Vagina (tissue), 2 donors: ENCODE measurements around the gene NARS2. TPM values are rescaled to one million over a fixed set of nuclear protein-coding genes. Genes with fewer than 3 reads are reported as not detected.

Source experiments
- DNase-seq, 2 donors: peaks; one replicate each; pipeline ENCODE4 v3.0.0-alpha.2; 2017; ENCODE audit errors: extremely low spot score in 2 of 2
- H3K27ac ChIP-seq: fragments of 200-600 bp; sonication (generic); one replicate; pipeline ENCODE4 v1.5.1; 2019
- H3K27me3 ChIP-seq: fragments of 200-600 bp; sonication (generic); one replicate; pipeline ENCODE4 v1.5.1; 2019
- H3K36me3 ChIP-seq, 2 donors: fragments of 200-600 bp; sonication (generic); one replicate each; pipeline ENCODE4 v1.5.1; 2017 to 2019
- H3K4me1 ChIP-seq: fragments of 200-600 bp; sonication (generic); one replicate; pipeline ENCODE4 v1.5.1; 2019
- H3K4me3 ChIP-seq, 2 donors: fragments of 200-600 bp; sonication (generic); 1 replicate in 1 of 2; 2 replicates in 1 of 2; pipeline ENCODE4 v1.5.1; 2016 to 2019
- H3K9me3 ChIP-seq: fragments of 200-600 bp; sonication (generic); one replicate; pipeline ENCODE4 v1.5.1; 2019
- CTCF ChIP-seq, 3 experiments: fragments of 450-650 bp in 2 of 3; fragments of 200-600 bp in 1 of 3; sonication (generic) in 1 of 3; IDR thresholded peaks; one replicate each; pipeline ENCODE4 v1.5.1; 2017 to 2019; ENCODE audit warnings: antibody characterized with exemption in 3 of 3, mild to moderate bottlenecking in 2 of 3, moderate library complexity in 2 of 3
- POLR2A ChIP-seq, 2 donors: fragments of 450-650 bp; IDR thresholded peaks; one replicate each; pipeline ENCODE4 v1.6.1; 2017; ENCODE audit warnings: antibody characterized with exemption in 2 of 2, mild to moderate bottlenecking in 2 of 2, moderate library complexity in 2 of 2
- POLR2AphosphoS5 ChIP-seq, 2 donors: sonication (generic); formaldehyde crosslinking; IDR thresholded peaks; one replicate each; pipeline ENCODE4 v1.9.0; 2017; ENCODE audit warnings: antibody characterized with exemption in 2 of 2, mild to moderate bottlenecking in 2 of 2, low read depth in 1 of 2; ENCODE audit not compliant: insufficient read depth in 1 of 2
- intact Hi-C: fragments of 100-400 bp; cut with DNase I; formaldehyde crosslinking; loops from one replicate; pipeline ENCODE4 v1.15.1; 2023
- total RNA-seq: library from RNA; depleted of rRNA; stranded (reverse); fragments of >200 nt; gene quantifications from one replicate; pipeline ENCODE4 v1.2.3, GENCODE V29; 2016

The NARS2 gene
- total RNA-seq, 1 donor from 2014 or later = 13.5 TPM

GRCh38 chr11:78542007-78542406, 32.7 kb downstream of the NARS2 start:
- no peaks in the 10 kb centered on the region for H3K36me3 ChIP-seq
- H3K4me1 ChIP-seq = no peaks in the 10 kb centered on the region
- DNase-seq = no peak
- H3K9me3 ChIP-seq = no peaks in the 10 kb centered on the region
- no peak for TF ChIP-seq CTCF (IDR thresholded peaks at IDR 0.05)
- TF ChIP-seq POLR2A (IDR thresholded peaks at IDR 0.05) = no peak
- no peak for TF ChIP-seq POLR2AphosphoS5 (IDR thresholded peaks at IDR 0.05; ENCODE audit: insufficient read depth in 1 of 2, low read depth in 1 of 2)
- intact Hi-C loops = no loop called here
- H3K4me3 ChIP-seq = no peak overlapping the region
- H3K27ac ChIP-seq = no peak overlapping the region
- no peaks in the 10 kb centered on the region for H3K27me3 ChIP-seq

GRCh38 chr11:78541537-78541936, 33.1 kb downstream of the NARS2 start:
- H3K4me3 ChIP-seq = no peak overlapping the region
- intact Hi-C loops = no loop called here
- no peaks in the 10 kb centered on the region for H3K9me3 ChIP-seq
- H3K27me3 ChIP-seq = no peaks in the 10 kb centered on the region
- no peak for DNase-seq
- no peaks in the 10 kb centered on the region for H3K4me1 ChIP-seq
- TF ChIP-seq POLR2A (IDR thresholded peaks at IDR 0.05) (no peak), CTCF (IDR thresholded peaks at IDR 0.05) (no peak), POLR2AphosphoS5 (IDR thresholded peaks at IDR 0.05; ENCODE audit: insufficient read depth in 1 of 2, low read depth in 1 of 2) (no peak)
- no peak overlapping the region for H3K27ac ChIP-seq
- no peaks in the 10 kb centered on the region for H3K36me3 ChIP-seq

GRCh38 chr11:78540256-78540655, 34.4 kb downstream of the NARS2 start:
- Histone ChIP-seq H3K4me1 (no peaks in the 10 kb centered on the region), H3K27ac (no peak overlapping the region), H3K9me3 (no peaks in the 10 kb centered on the region), H3K27me3 (no peaks in the 10 kb centered on the region), H3K4me3 (no peak overlapping the region), H3K36me3 (no peaks in the 10 kb centered on the region)
- TF ChIP-seq POLR2AphosphoS5 (IDR thresholded peaks at IDR 0.05; ENCODE audit: insufficient read depth in 1 of 2, low read depth in 1 of 2) = no peak
- no peak for TF ChIP-seq CTCF (IDR thresholded peaks at IDR 0.05)
- no peak for TF ChIP-seq POLR2A (IDR thresholded peaks at IDR 0.05)
- DNase-seq = no peak
- intact Hi-C loops = no loop called here

- H3K27ac ChIP-seq = no peak overlapping the region
- DNase-seq = no peak
- no peaks in the 10 kb centered on the region for H3K36me3 ChIP-seq
- H3K9me3 ChIP-seq = no peaks in the 10 kb centered on the region
- no peak overlapping the region for H3K4me3 ChIP-seq
- intact Hi-C loops = no loop called here
- H3K4me1 ChIP-seq = no peaks in the 10 kb centered on the region
- TF ChIP-seq POLR2A (IDR thresholded peaks at IDR 0.05) (no peak), POLR2AphosphoS5 (IDR thresholded peaks at IDR 0.05; ENCODE audit: insufficient read depth in 1 of 2, low read depth in 1 of 2) (no peak), CTCF (IDR thresholded peaks at IDR 0.05) (no peak)
- H3K27me3 ChIP-seq = no peaks in the 10 kb centered on the region
Observed at GRCh38 chr11:78539506-78539905, 35.2 kb downstream of the NARS2 start.

- Histone ChIP-seq H3K9me3 (no peaks in the 10 kb centered on the region), H3K27me3 (no peaks in the 10 kb centered on the region), H3K36me3 (no peaks in the 10 kb centered on the region), H3K4me1 (no peaks in the 10 kb centered on the region), H3K4me3 (no peak overlapping the region), H3K27ac (no peak overlapping the region)
- TF ChIP-seq CTCF (IDR thresholded peaks at IDR 0.05) (no peak), POLR2A (IDR thresholded peaks at IDR 0.05) (no peak), POLR2AphosphoS5 (IDR thresholded peaks at IDR 0.05; ENCODE audit: insufficient read depth in 1 of 2, low read depth in 1 of 2) (no peak)
- DNase-seq = no peak
- intact Hi-C loops = no loop called here
Observed at GRCh38 chr11:78536933-78537332, 37.7 kb downstream of the NARS2 start.
